B cell (primary cell): ENCODE results near the gene PRR9. TPM values are rescaled to one million over a fixed set of nuclear protein-coding genes. Genes with fewer than 3 reads are reported as not detected.

Experiments
- ATAC-seq: fragments of 200-7000 bp; cut with Tn5 transposase; one replicate; pipeline ENCODE4 v1.10.0; 2021; ENCODE audit warnings: low read depth, mild to moderate bottlenecking, moderate number of reproducible peaks, moderate library complexity
- CTCF ChIA-PET: fragments of 350-600 bp; sonication (Branson Sonifier 250); formaldehyde crosslinking; loops from one replicate; lab custom pipeline; 2021; ENCODE audit warnings: antibody characterized with exemption, inconsistent platforms; lab: Charles Lee
- POLR2A ChIA-PET: fragments of 350-600 bp; sonication (Branson Sonifier 250); formaldehyde crosslinking; loops from one replicate; lab custom pipeline; 2021; ENCODE audit warnings: antibody characterized with exemption; lab: Charles Lee
- DNase-seq: peaks from one replicate; pipeline ENCODE4 v3.0.0; 2013
- H2AFZ ChIP-seq: 2 replicates; pipeline ENCODE4 v1.6.1; 2012; ENCODE audit warnings: mild to moderate bottlenecking, low read depth, low read length; ENCODE audit not compliant: insufficient read depth, poor library complexity, severe bottlenecking
- H3K27ac ChIP-seq, 2 donors: 1 replicate in 1 of 2; 2 replicates in 1 of 2; pipeline ENCODE4 v1.5.1; 2012 to 2013; ENCODE audit warnings: low read length in 2 of 2, mild to moderate bottlenecking in 2 of 2, moderate library complexity in 1 of 2
- H3K27me3 ChIP-seq, 4 experiments: fragments of 200-600 bp in 1 of 4; sonication (generic) in 1 of 4; replicated peaks in 1 of 4; 1 replicate in 2 of 4; 2 replicates in 2 of 4; pipeline versions ENCODE4 v1.6.1 to v1.7.0; 2013 to 2016; ENCODE audit warnings: low read length in 3 of 4, mild to moderate bottlenecking in 2 of 4, mixed read lengths in 1 of 4, moderate library complexity in 1 of 4; ENCODE audit not compliant: insufficient read depth in 4 of 4, control insufficient read depth in 3 of 4; ENCODE audit errors: control extremely low read depth in 1 of 4
- H3K36me3 ChIP-seq, 2 experiments: replicated peaks in 1 of 2; 1 replicate in 1 of 2; 2 replicates in 1 of 2; pipeline versions ENCODE4 v1.6.1 to v1.7.1; 2013; ENCODE audit warnings: low read length in 1 of 2; ENCODE audit not compliant: insufficient read depth in 2 of 2, control insufficient read depth in 1 of 2; ENCODE audit errors: control extremely low read depth in 1 of 2, extremely low read depth in 1 of 2
- H3K4me1 ChIP-seq, 2 donors: fragments of 200-600 bp in 1 of 2; sonication (generic) in 1 of 2; 1 replicate in 1 of 2; 2 replicates in 1 of 2; pipeline versions ENCODE4 v1.5.1 to v1.6.1; 2013 to 2017; ENCODE audit warnings: low read length in 2 of 2; ENCODE audit not compliant: control insufficient read depth in 2 of 2, insufficient read depth in 2 of 2
- H3K4me2 ChIP-seq: replicated peaks from 2 replicates; pipeline ENCODE3; 2012; ENCODE audit warnings: mild to moderate bottlenecking, low read depth, low read length; ENCODE audit not compliant: poor library complexity, severe bottlenecking
- H3K4me3 ChIP-seq, 5 experiments: fragments of 200-600 bp in 1 of 5; sonication (generic) in 1 of 5; 1 replicate in 3 of 5; 2 replicates in 2 of 5; pipeline versions ENCODE4 v1.5.1 to v1.7.0; 2011 to 2016; ENCODE audit warnings: low read length in 4 of 5, mild to moderate bottlenecking in 4 of 5, low read depth in 2 of 5, control low read depth in 1 of 5, moderate library complexity in 1 of 5; ENCODE audit not compliant: insufficient read depth in 1 of 5; ENCODE audit errors: control extremely low read depth in 1 of 5, extremely low read depth in 1 of 5
- H3K79me2 ChIP-seq: fragments of 200-600 bp; sonication (generic); one replicate; pipeline ENCODE4 v1.6.0; 2016; ENCODE audit warnings: low read length; ENCODE audit not compliant: control insufficient read depth, insufficient read depth
- H3K9ac ChIP-seq: fragments of 200-600 bp; sonication (generic); 2 replicates; pipeline ENCODE4 v1.6.1; 2017; ENCODE audit warnings: mild to moderate bottlenecking, low read length, moderate library complexity
- H3K9me3 ChIP-seq, 3 donors: one replicate each; pipeline versions ENCODE4 v1.6.1 to v1.7.1; 2013; ENCODE audit warnings: low read length in 2 of 3; ENCODE audit not compliant: control insufficient read depth in 2 of 3, insufficient read depth in 1 of 3; ENCODE audit errors: control extremely low read depth in 1 of 3
- H4K20me1 ChIP-seq: 2 replicates; pipeline ENCODE4 v1.6.0; 2012; ENCODE audit warnings: mild to moderate bottlenecking, low read length; ENCODE audit not compliant: insufficient read depth, control insufficient read depth, poor library complexity, severe bottlenecking
- H3K27ac Mint-ChIP-seq: one replicate; pipeline ENCODE4 v1.8.0; 2021; ENCODE audit warnings: mixed read lengths
- H3K27me3 Mint-ChIP-seq: one replicate; pipeline ENCODE4 v1.8.0; 2021; ENCODE audit warnings: mixed read lengths
- H3K4me1 Mint-ChIP-seq: one replicate; pipeline ENCODE4 v1.8.0; 2021; ENCODE audit warnings: mixed read lengths
- H3K4me3 Mint-ChIP-seq: one replicate; pipeline ENCODE4 v1.8.0; 2021; ENCODE audit warnings: mixed read lengths
- H3K9me3 Mint-ChIP-seq: one replicate; pipeline ENCODE4 v1.8.0; 2022; ENCODE audit warnings: mixed read lengths; ENCODE audit not compliant: insufficient read depth
- EZH2 ChIP-seq: IDR thresholded peaks from 2 replicates; pipeline ENCODE4 v1.6.1; 2012; ENCODE audit warnings: borderline replicate concordance, low read depth, mild to moderate bottlenecking, moderate library complexity, low read length; ENCODE audit not compliant: insufficient read depth, poor library complexity, severe bottlenecking
- WGBS: methylation state at CpG from one replicate; pipeline ENCODE4 v1.1.5; 2013; ENCODE audit warnings: missing lambda C conversion rate; ENCODE audit not compliant: insufficient coverage; 5-methylcytosine and 5-hydroxymethylcytosine counted together
- intact Hi-C: fragments of 100-400 bp; cut with micrococcal nuclease; formaldehyde crosslinking; loops from one replicate; pipeline ENCODE4 v1.10.0; 2022
- polyA plus RNA-seq: library from polyadenylated mRNA; depleted of rRNA; stranded (reverse); fragments of >200 nt; gene quantifications from 2 replicates; pipeline ENCODE4 v1.2.3, GENCODE V29; 2012
- total RNA-seq, 2 donors: library from RNA; stranded (reverse); fragments of 120-200 nt in 1 of 2; gene quantifications; 1 replicate in 1 of 2; 2 replicates in 1 of 2; pipeline versions ENCODE4 v1.2.3 to v1.2.4, GENCODE V29; 2013 to 2022
- TF ChIP-seq, protein P1 (sequence below): fragments of 200-600 bp; IDR thresholded peaks from one replicate; pipeline ENCODE4 v1.8.0; 2022; ENCODE audit warnings: antibody characterized with exemption, mild to moderate bottlenecking

The PRR9 gene
- total and polyA plus RNA-seq, 2 donors (not counting 1 experiment from before 2014, with no cell fraction given), result not detected

DNA sequence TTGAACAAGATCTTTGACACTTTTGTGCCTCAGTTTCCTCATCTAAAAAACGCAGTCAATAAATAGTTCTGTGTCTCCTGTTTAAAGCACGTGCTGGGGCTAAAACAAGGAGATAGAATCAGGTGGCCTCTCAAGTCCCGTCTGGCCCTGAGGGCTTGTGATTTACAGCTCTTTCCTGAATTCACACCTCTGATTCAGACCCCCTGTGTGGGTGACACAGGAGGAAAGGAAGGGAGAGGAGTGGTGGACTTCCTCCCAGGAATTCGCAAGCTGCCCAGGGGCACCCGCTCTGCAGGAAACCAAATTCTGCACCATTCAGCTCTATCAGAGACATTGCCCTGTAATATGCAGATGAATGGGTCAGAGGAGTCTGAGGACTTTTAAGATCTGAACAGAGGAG, 5.2 kb upstream of the PRR9 start:
- WGBS, result 30% methylated on average over 3 of the region's 5 CpGs
- Mint-ChIP-seq H3K9me3 (no peaks in the 10 kb centered on the region), H3K4me3 (no peak overlapping the region), H3K4me1 (no peaks in the 10 kb centered on the region), H3K27ac (no peak overlapping the region), H3K27me3 (peaks cover 40% of the 10 kb centered on the region)
- ChIA-PET CTCF (no interaction called here), POLR2A (no interaction called here)
- H2AFZ ChIP-seq, result no peak overlapping the region
- no peaks in the 10 kb centered on the region for H4K20me1 ChIP-seq
- DNase-seq (no peak), ATAC-seq (no peak)
- H3K4me1 ChIP-seq, result no peaks in the 10 kb centered on the region
- peaks cover 0 to 13% (median 0%) of the 10 kb centered on the region in 4 experiments for H3K27me3 ChIP-seq
- no peak overlapping the region for H3K9ac ChIP-seq
- H3K27ac ChIP-seq, result no peak overlapping the region
- intact Hi-C loops, result no loop called here
- H3K4me2 ChIP-seq, result no peak overlapping the region
- H3K4me3 ChIP-seq, result no peak overlapping the region
- H3K9me3 ChIP-seq, result no peaks in the 10 kb centered on the region
- no peaks in the 10 kb centered on the region for H3K79me2 ChIP-seq
- no peaks in the 10 kb centered on the region for H3K36me3 ChIP-seq
- no peak for TF ChIP-seq EZH2
- TF ChIP-seq, protein P1, sequence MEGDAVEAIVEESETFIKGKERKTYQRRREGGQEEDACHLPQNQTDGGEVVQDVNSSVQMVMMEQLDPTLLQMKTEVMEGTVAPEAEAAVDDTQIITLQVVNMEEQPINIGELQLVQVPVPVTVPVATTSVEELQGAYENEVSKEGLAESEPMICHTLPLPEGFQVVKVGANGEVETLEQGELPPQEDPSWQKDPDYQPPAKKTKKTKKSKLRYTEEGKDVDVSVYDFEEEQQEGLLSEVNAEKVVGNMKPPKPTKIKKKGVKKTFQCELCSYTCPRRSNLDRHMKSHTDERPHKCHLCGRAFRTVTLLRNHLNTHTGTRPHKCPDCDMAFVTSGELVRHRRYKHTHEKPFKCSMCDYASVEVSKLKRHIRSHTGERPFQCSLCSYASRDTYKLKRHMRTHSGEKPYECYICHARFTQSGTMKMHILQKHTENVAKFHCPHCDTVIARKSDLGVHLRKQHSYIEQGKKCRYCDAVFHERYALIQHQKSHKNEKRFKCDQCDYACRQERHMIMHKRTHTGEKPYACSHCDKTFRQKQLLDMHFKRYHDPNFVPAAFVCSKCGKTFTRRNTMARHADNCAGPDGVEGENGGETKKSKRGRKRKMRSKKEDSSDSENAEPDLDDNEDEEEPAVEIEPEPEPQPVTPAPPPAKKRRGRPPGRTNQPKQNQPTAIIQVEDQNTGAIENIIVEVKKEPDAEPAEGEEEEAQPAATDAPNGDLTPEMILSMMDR, result no peak

DNA sequence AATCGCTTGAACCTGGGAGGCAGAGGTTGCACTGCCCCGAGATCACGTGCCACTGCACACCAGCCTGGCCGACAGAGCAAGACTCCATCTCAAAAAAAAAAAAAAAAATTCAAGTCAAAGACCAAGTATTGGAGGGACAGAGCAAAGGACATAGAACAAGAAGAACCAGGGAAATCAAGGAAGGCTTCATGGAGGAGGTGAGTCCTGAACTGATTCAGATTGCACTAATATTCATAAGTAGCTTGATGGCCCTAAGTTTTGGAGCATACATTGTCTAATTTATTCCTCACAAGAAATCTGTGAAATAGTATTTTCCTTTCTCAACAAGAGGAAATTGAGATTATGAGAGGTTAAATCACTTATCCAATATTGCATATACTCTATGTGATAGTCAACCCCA, 3.9 kb upstream of the PRR9 start:
- Histone ChIP-seq H3K36me3 (no peaks in the 10 kb centered on the region), H2AFZ (no peak overlapping the region), H3K4me3 (no peak overlapping the region), H3K9ac (no peak overlapping the region), H3K79me2 (no peaks in the 10 kb centered on the region), H3K9me3 (no peaks in the 10 kb centered on the region), H4K20me1 (no peaks in the 10 kb centered on the region), H3K27ac (no peak overlapping the region), H3K4me1 (no peaks in the 10 kb centered on the region), H3K27me3 (peaks cover 0 to 16% (median 0%) of the 10 kb centered on the region in 4 experiments), H3K4me2 (no peak overlapping the region)
- intact Hi-C loops, result no loop called here
- Mint-ChIP-seq H3K9me3 (no peaks in the 10 kb centered on the region), H3K4me1 (no peaks in the 10 kb centered on the region), H3K4me3 (no peak overlapping the region), H3K27ac (no peak overlapping the region), H3K27me3 (peaks cover 43% of the 10 kb centered on the region)
- ATAC-seq (no peak), DNase-seq (no peak)
- WGBS, result no CpG with 5 or more reads among the region's 4 CpGs
- TF ChIP-seq, protein P1, result no peak
- no peak for TF ChIP-seq EZH2
- ChIA-PET POLR2A (no interaction called here), CTCF (no interaction called here)
